Endometrial microvascular endothelial cells (primary cell): ENCODE results near the gene CELA3A. TPM values are rescaled to one million over a fixed set of nuclear protein-coding genes. Genes with fewer than 3 reads are reported as not detected.
"Not testable (repeated sequence)": the region's sequence is repeated elsewhere in the genome, so short reads cannot be mapped to it uniquely, and the experiment has no call there.

Experiments used
- in situ Hi-C: cut with HindIII; loops from 2 replicates; pipeline ENCODE4 v1.10.0; 2017; ENCODE audit warnings: low sequenced_read_pairs, low pct_unique_long_range_greater_than_20kb; ENCODE audit errors: inconsistent ontology term
- total RNA-seq: library from RNA; depleted of rRNA; stranded (reverse); fragments of >200 nt; gene quantifications from one replicate; pipeline ENCODE4 v1.2.3, GENCODE V29; 2015; ENCODE audit errors: inconsistent ontology term

CELA3A gene
- total RNA-seq, 1 donor from 2014 or later, result not detected

- in situ Hi-C loops, result not testable (repeated sequence)
Observed at GRCh38 chr1:21978209-21978608, 23.2 kb upstream of the CELA3A start.

DNA sequence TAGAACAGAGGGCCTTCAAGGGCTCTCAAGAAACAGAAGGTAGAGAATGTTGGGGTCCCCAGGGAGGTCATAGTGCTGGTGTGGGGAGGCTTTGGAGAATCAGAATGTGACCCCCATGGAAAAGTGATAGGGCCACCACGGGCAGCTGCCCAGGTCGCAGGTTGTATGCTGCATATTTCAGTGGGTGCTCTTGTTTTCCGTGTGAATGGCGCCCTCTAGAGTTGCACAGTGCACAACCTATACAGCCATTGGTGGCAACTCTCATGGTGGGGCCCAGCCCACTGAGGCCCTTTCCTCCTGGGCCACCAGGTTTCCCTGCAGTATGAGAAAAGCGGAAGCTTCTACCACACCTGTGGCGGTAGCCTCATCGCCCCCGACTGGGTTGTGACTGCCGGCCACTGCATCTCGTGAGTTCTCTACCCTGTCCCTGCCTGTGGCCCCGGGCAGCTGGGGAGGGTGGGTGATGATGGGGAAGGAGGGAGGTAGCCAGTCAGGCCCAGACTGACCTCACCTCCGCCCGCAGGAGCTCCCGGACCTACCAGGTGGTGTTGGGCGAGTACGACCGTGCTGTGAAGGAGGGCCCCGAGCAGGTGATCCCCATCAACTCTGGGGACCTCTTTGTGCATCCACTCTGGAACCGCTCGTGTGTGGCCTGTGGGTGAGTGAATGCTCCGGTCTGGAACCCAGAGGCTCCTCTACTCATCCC is 20.8 kb upstream of the CELA3A start:
- in situ Hi-C loops, result not testable (repeated sequence)

DNA sequence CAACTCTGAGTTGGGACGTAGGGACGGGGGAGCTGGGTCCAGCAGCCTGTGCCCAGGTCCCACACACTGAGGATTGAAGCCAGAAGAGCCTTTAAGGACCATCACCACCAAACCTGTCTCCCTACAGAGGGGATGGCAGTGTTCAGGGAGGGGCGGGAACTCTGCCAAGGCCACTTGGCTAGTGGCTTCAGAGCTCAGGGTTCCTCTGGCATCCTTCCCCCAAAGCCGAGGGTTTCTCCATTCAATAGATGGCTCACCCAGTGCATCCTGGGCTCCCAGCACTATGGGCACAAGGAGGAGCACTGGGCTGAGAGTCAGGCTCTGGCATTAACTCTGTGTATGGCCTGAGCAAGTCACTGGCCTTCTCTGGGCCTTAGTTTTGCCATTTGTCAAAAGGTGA is 20.2 kb upstream of the CELA3A start:
- in situ Hi-C loops, result not testable (repeated sequence)

DNA sequence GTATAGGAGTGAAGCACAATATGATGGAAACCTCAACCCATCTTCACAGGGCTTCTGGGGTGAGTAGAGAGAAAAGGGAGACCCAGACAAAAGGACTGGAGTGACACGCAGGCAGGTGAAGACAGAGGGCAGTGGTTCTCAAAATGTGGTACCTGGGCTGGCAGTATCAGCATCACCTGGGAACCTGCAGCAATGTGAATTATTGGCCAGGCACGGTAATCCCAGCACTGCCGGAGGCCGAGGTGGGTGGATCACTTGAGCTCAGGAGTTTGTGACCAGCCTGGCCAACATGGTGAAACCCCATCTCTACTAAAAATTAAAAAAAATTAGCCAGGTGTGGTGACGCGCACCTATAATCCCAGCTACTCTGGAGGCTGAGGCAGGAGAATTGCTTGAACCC is 19.3 kb upstream of the CELA3A start:
- in situ Hi-C loops, result not testable (repeated sequence)

GRCh38 chr1:21983539-21983938 is 17.9 kb upstream of the CELA3A start:
- in situ Hi-C loops, result not testable (repeated sequence)

- in situ Hi-C loops, result not testable (repeated sequence)
Observed at GRCh38 chr1:21985893-21986292, 15.6 kb upstream of the CELA3A start.

GRCh38 chr1:21986386-21986785 is 15.1 kb upstream of the CELA3A start:
- in situ Hi-C loops, result not testable (repeated sequence)

DNA sequence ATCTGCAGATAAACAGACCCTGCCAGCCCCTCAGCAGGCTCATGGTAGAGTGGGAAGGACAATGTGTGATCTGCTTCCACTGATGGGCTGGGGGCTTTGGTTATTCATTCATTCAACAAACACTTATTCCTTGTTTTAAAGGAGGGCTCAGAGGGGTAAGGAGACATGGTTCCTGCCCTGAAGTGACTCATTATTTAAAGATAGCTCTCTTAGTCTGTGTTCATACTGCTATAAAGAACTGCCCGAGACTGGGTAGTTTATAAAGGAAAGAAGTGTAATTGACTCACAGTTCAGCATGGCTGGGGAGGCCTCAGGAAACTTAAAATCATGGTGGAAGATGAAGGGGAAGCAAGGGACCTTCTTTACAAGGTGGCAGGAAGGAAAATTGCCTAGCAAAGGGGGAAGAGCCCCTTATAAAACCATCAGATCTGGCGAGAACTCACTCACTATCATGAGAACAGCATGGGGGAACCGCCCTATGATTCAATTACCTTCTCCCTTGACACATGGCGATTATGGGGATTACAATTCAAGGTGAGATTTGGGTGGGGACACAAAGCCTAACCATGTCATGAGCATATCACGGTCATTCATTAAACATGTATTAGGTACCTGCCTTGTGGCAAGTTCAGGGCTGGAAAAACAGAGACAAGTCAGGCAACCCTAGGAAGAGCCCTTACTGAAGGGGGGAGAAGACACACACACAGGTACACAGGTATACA is 11.6 kb upstream of the CELA3A start:
- in situ Hi-C loops, result not testable (repeated sequence)

DNA sequence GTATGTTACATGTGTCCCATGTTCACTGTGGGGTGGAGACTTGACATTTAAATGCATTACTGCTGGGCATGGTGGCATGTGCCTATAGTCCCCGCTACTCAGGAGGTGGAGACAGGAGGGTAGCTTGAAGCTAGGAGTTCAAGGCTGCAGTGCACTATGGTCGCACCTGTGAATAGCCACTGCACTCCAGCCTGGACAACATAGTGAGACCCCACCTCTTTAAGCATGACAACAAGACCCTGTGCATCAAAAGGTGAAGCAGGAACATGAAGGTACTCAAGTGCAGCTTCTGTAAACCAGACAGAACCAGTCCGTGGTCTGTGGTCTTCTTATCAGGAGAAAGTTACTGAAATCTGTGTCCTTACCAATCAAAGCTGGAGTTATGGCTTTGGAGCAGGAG is 9.3 kb upstream of the CELA3A start:
- in situ Hi-C loops, result not testable (repeated sequence)

- in situ Hi-C loops, result not testable (repeated sequence)
Observed at GRCh38 chr1:21994716-21995115, 6.7 kb upstream of the CELA3A start.

- in situ Hi-C loops, result not testable (repeated sequence)
Observed at GRCh38 chr1:21996663-21996970, 4.8 kb upstream of the CELA3A start.

- in situ Hi-C loops, result not testable (repeated sequence)
Observed at GRCh38 chr1:21997891-21998623, 3.4 kb upstream of the CELA3A start.

DNA sequence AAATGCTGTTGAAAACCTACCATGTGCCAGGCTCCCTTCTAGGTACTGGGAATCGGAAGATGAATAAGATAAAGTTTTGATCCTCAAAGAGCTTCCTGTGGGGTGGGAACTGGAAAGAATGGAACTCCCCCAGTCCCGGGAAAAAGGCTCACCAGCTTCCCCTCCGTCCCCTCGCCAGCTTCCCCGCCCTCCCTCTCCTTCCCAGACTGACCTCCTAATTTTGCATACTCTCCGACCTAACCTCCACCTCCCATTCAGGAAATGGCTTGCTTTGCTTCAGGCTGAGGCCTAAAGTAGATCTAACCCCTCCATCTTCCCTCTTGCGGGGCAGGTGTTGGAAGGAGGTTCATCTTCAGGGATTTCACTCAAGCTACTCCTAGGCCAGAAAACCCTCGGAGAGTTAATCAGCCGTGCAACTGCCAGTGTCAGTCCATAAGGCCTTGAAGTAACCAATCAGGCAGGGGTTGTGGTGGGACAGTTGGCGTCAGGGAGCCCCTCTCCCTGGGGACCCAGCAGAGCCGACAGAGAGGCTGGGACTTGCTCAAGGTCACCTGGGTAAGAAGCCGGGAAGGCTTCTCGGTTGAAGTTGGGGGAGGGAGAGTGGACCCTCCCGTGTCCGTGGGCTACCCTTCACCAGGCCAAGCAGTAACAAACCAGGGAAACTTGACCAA is 2.7 kb upstream of the CELA3A start:
- in situ Hi-C loops, result not testable (repeated sequence)

GRCh38 chr1:21999645-22000044 is 1.8 kb upstream of the CELA3A start:
- in situ Hi-C loops, result not testable (repeated sequence)

DNA sequence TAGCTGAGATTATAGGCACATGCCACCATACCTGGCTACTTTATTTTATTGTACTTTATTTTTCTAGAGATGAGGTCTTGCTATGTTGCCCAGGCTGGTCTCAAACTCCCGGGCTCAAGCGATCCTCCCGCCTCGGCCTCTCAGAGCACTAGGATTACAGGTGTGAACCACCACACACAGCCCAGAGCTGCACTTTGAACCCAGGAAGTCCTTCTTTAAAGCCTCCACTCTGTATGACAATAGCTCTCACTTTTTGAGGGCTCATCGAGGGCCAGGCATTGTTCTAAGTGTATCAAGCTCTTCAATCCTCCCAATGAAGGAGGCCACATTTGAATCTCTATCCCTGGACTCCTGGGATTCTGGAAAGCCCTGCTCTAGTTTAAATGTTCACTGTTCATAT is 1.0 kb downstream of the CELA3A start:
- in situ Hi-C loops, result not testable (repeated sequence)

DNA sequence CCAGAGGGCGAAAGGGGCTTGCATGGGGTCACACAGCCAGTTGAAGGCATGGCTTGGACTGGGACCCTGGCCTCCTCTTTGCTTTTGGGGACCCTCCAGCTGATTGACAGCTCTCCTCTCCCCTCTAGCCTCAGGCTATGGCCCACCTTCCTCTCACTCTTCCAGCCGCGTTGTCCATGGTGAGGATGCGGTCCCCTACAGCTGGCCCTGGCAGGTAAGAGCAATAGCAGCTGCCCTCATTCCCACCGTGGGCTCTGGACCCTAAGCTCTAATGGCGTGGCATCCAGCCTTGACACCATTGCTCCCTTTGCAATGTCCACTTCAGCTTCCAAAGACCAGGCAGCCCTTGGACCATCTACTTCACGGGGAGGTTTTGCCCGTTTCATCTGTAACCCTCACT is 1.4 kb downstream of the CELA3A start:
- in situ Hi-C loops, result not testable (repeated sequence)

GRCh38 chr1:22003959-22004358 is 2.5 kb downstream of the CELA3A start:
- in situ Hi-C loops, result not testable (repeated sequence)

GRCh38 chr1:22005261-22006149 is 4.0 kb downstream of the CELA3A start:
- in situ Hi-C loops, result not testable (repeated sequence)
